T-cell (primary cell): ENCODE data around the gene LMO4. TPM values are rescaled to one million over a fixed set of nuclear protein-coding genes. Genes with fewer than 3 reads are reported as not detected.

Experiments used
- ATAC-seq, 4 experiments: fragments of 200-7000 bp in 3 of 4; fragments of 150-1000 bp in 1 of 4; cut with Tn5 transposase; replicated peaks in 1 of 4; 1 replicate in 3 of 4; 2 replicates in 1 of 4; pipeline ENCODE4 v1.10.0; 2021; ENCODE audit warnings: moderate library complexity in 3 of 4, mild to moderate bottlenecking in 2 of 4, moderate number of reproducible peaks in 1 of 4
- CTCF ChIA-PET, 2 donors: fragments of 300-600 bp; sonication (Branson Sonifier 250); formaldehyde crosslinking; loops; one replicate each; lab custom pipeline; 2022; ENCODE audit warnings: antibody characterized with exemption in 2 of 2; lab: Charles Lee
- POLR2A ChIA-PET, 2 donors: fragments of 300-600 bp; sonication (Branson Sonifier 250); formaldehyde crosslinking; loops; one replicate each; lab custom pipeline; 2022; ENCODE audit warnings: antibody characterized with exemption in 2 of 2; lab: Charles Lee
- DNase-seq, 35 experiments: peaks; one replicate each; pipeline versions ENCODE4 v3.0.0 to v3.0.0-alpha.2; 2013 to 2023
- H3K27ac ChIP-seq: one replicate; pipeline ENCODE4 v1.5.1; 2013; ENCODE audit warnings: low read length
- H3K27me3 ChIP-seq, 2 experiments: replicated peaks in 1 of 2; 1 replicate in 1 of 2; 2 replicates in 1 of 2; pipeline versions ENCODE4 v1.6.1 to v1.7.0; 2013; ENCODE audit warnings: low read length in 1 of 2, mixed read lengths in 1 of 2; ENCODE audit not compliant: control insufficient read depth in 2 of 2, insufficient read depth in 2 of 2; ENCODE audit errors: extremely low read depth in 1 of 2
- H3K36me3 ChIP-seq, 2 donors: 1 replicate in 1 of 2; 2 replicates in 1 of 2; pipeline versions ENCODE4 v1.6.1 to v1.7.0; 2013; ENCODE audit warnings: low read length in 1 of 2; ENCODE audit not compliant: control insufficient read depth in 2 of 2, insufficient read depth in 1 of 2; ENCODE audit errors: extremely low read depth in 1 of 2
- H3K4me1 ChIP-seq, 2 experiments: 1 replicate in 1 of 2; 2 replicates in 1 of 2; pipeline versions ENCODE4 v1.6.1 to v1.7.0; 2013; ENCODE audit warnings: low read length in 2 of 2, mixed read lengths in 1 of 2; ENCODE audit not compliant: insufficient read depth in 2 of 2, control insufficient read depth in 1 of 2; ENCODE audit errors: extremely low read depth in 1 of 2
- H3K4me3 ChIP-seq, 2 donors: 1 replicate in 1 of 2; 2 replicates in 1 of 2; pipeline versions ENCODE4 v1.5.1 to v1.7.0; 2013; ENCODE audit warnings: mild to moderate bottlenecking in 2 of 2, low read length in 1 of 2, moderate library complexity in 1 of 2; ENCODE audit not compliant: control insufficient read depth in 1 of 2; ENCODE audit errors: extremely low read depth in 1 of 2
- H3K9me3 ChIP-seq: 2 replicates; pipeline ENCODE4 v1.7.0; 2013
- H3K27ac Mint-ChIP-seq, 2 donors: one replicate each; pipeline ENCODE4 v1.8.0; 2020 to 2021; ENCODE audit warnings: mild to moderate bottlenecking in 2 of 2, mixed read lengths in 2 of 2
- H3K27me3 Mint-ChIP-seq, 2 donors: one replicate each; pipeline ENCODE4 v1.8.0; 2021 to 2022; ENCODE audit warnings: mixed read lengths in 2 of 2
- H3K36me3 Mint-ChIP-seq: one replicate; pipeline ENCODE4 v1.8.0; 2021; ENCODE audit warnings: mixed read lengths
- H3K4me1 Mint-ChIP-seq, 3 donors: one replicate each; pipeline ENCODE4 v1.8.0; 2020 to 2022; ENCODE audit warnings: mixed read lengths in 3 of 3, mild to moderate bottlenecking in 1 of 3
- H3K4me3 Mint-ChIP-seq, 3 donors: one replicate each; pipeline ENCODE4 v1.8.0; 2020 to 2022; ENCODE audit warnings: mild to moderate bottlenecking in 3 of 3, mixed read lengths in 3 of 3, moderate library complexity in 3 of 3
- H3K9me3 Mint-ChIP-seq, 3 donors: one replicate each; pipeline ENCODE4 v1.8.0; 2020 to 2022; ENCODE audit warnings: mixed read lengths in 3 of 3
- WGBS: methylation state at CpG from one replicate; pipeline ENCODE4 v1.1.5; 2013; ENCODE audit warnings: missing lambda C conversion rate; ENCODE audit not compliant: insufficient coverage; 5-methylcytosine and 5-hydroxymethylcytosine counted together
- total RNA-seq, 35 experiments: library from RNA in 6 of 35; stranded (reverse) in 6 of 35; fragments of 120-200 nt in 1 of 35; gene quantifications; one replicate each; pipeline versions ENCODE4 v1.2.1 to v1.2.4 and lab custom pipeline; 2013 to 2026

LMO4 gene
- total RNA-seq, result 10 to 100 TPM; 14.4 to 26.2 (median 20.2) TPM
- total RNA-seq (2013), result 14.3 TPM
- total RNA-seq (lab: John Stamatoyannopoulos, UW), result 12.2 to 29.0 (median 19.9) reads per million in 29 experiments

- DNase-seq, result peak; percentile 54 to 90 (median 74)
- no peaks in the 10 kb centered on the region for H3K9me3 Mint-ChIP-seq
- H3K27me3 Mint-ChIP-seq, result peaks cover 0 to 2% of the 10 kb centered on the region in 2 donors
- ATAC-seq, result peak; percentile 63 to 77 (median 68)
- Histone ChIP-seq H3K27ac (peak within 1 kb of the TSS; percentile 72), H3K4me1 (peaks cover 24 to 27% of the 10 kb centered on the region in 2 experiments), H3K9me3 (no peaks in the 10 kb centered on the region), H3K27me3 (peaks cover 0 to 23% of the 10 kb centered on the region in 2 experiments), H3K4me3 (peak within 1 kb of the TSS; percentile 76 to 78), H3K36me3 (no peaks in the 10 kb centered on the region)
- CTCF ChIA-PET, result interaction anchor here (0.6 to 2.9 kb wide), 7 partner anchors 10 to 851 kb away, joined by 3 to 13 read pairs (median 3); no protein-coding TSS in a partner anchor
- POLR2A ChIA-PET, result interaction anchor here (0.6 to 0.7 kb wide), 5 partner anchors 13 to 924 kb away, joined by 3 to 14 read pairs (median 8); no protein-coding TSS in a partner anchor
- peak within 1 kb of the TSS; percentile 92 to 96 for H3K27ac Mint-ChIP-seq
- H3K36me3 Mint-ChIP-seq, result no peaks in the 10 kb centered on the region
- WGBS, result under 1% methylated on average over 80 of the region's 93 CpGs
- peak within 1 kb of the TSS; percentile 93 to 97 (median 95) for H3K4me3 Mint-ChIP-seq
- H3K4me1 Mint-ChIP-seq, result peaks cover 43 to 49% (median 48%) of the 10 kb centered on the region in 3 donors
Measured at GRCh38 chr1:87328272-87329050, at the start of gene LMO4. LMO4 (plus strand) TSS chr1:87328880; CDS start chr1:87332016, 3,136 bp downstream.

GRCh38 chr1:87279536-87279875 lies 49.2 kb upstream of the LMO4 start:
- H3K4me1 Mint-ChIP-seq, result no peaks in the 10 kb centered on the region
- peaks cover 10 to 19% of the 10 kb centered on the region in 2 donors for H3K27me3 Mint-ChIP-seq
- WGBS, result 100% methylated on average over 2 of the region's 2 CpGs
- no peaks in the 10 kb centered on the region for H3K4me1 ChIP-seq
- H3K36me3 Mint-ChIP-seq, result no peaks in the 10 kb centered on the region
- H3K27ac Mint-ChIP-seq, result no peak overlapping the region
- ATAC-seq (no peak), DNase-seq (no peak)
- ChIA-PET CTCF (interaction anchor here in 1 of 2 donors (1.2 kb wide), 1 partner anchor 674 kb away, joined by 3 read pairs; no protein-coding TSS in a partner anchor), POLR2A (no interaction called here)
- H3K9me3 ChIP-seq, result no peaks in the 10 kb centered on the region
- no peak overlapping the region for H3K4me3 Mint-ChIP-seq
- peaks cover 0 to 2% of the 10 kb centered on the region in 2 experiments for H3K27me3 ChIP-seq
- no peak overlapping the region for H3K27ac ChIP-seq
- no peak overlapping the region for H3K4me3 ChIP-seq
- no peaks in the 10 kb centered on the region for H3K36me3 ChIP-seq
- no peaks in the 10 kb centered on the region for H3K9me3 Mint-ChIP-seq

GRCh38 chr1:87279966-87280535 lies 48.6 kb upstream of the LMO4 start:
- Histone ChIP-seq H3K36me3 (no peaks in the 10 kb centered on the region), H3K9me3 (no peaks in the 10 kb centered on the region), H3K27ac (no peak overlapping the region), H3K27me3 (peaks cover 0 to 4% of the 10 kb centered on the region in 2 experiments), H3K4me3 (no peak overlapping the region), H3K4me1 (no peaks in the 10 kb centered on the region)
- Mint-ChIP-seq H3K36me3 (no peaks in the 10 kb centered on the region), H3K27ac (no peak overlapping the region), H3K4me1 (no peaks in the 10 kb centered on the region), H3K9me3 (no peaks in the 10 kb centered on the region), H3K4me3 (no peak overlapping the region), H3K27me3 (peaks cover 10 to 17% of the 10 kb centered on the region in 2 donors)
- ChIA-PET CTCF (interaction anchor here (0.6 to 1.2 kb wide), 4 partner anchors 31 to 703 kb away, joined by 3 to 5 read pairs (median 4); no protein-coding TSS in a partner anchor), POLR2A (no interaction called here)
- DNase-seq (no peak), ATAC-seq (no peak)
- no CpG with 5 or more reads among the region's 2 CpGs for WGBS

GRCh38 chr1:87284456-87285240 lies 44.0 kb upstream of the LMO4 start:
- no peak overlapping the region for H3K4me3 Mint-ChIP-seq
- ATAC-seq (no peak), DNase-seq (no peak)
- no peaks in the 10 kb centered on the region for H3K4me1 ChIP-seq
- no peaks in the 10 kb centered on the region for H3K4me1 Mint-ChIP-seq
- CTCF ChIA-PET, result interaction anchor here (0.6 to 1.3 kb wide), 3 partner anchors 9 to 668 kb away, joined by 3 read pairs; no protein-coding TSS in a partner anchor
- no peak overlapping the region for H3K4me3 ChIP-seq
- H3K36me3 ChIP-seq, result no peaks in the 10 kb centered on the region
- no peaks in the 10 kb centered on the region for H3K9me3 Mint-ChIP-seq
- peaks cover 12 to 16% of the 10 kb centered on the region in 2 donors for H3K27me3 Mint-ChIP-seq
- peaks cover 0 to 4% of the 10 kb centered on the region in 2 experiments for H3K27me3 ChIP-seq
- H3K27ac Mint-ChIP-seq, result no peak overlapping the region
- no peaks in the 10 kb centered on the region for H3K36me3 Mint-ChIP-seq
- POLR2A ChIA-PET, result no interaction called here
- no peak overlapping the region for H3K27ac ChIP-seq
- 74% methylated on average over 9 of the region's 13 CpGs for WGBS
- no peaks in the 10 kb centered on the region for H3K9me3 ChIP-seq

- H3K27ac ChIP-seq, result no peak overlapping the region
- no peak for DNase-seq
- Mint-ChIP-seq H3K36me3 (no peaks in the 10 kb centered on the region), H3K4me3 (no peak overlapping the region), H3K27ac (no peak overlapping the region), H3K9me3 (no peaks in the 10 kb centered on the region), H3K4me1 (no peaks in the 10 kb centered on the region), H3K27me3 (peaks cover 5 to 11% of the 10 kb centered on the region in 2 donors)
- ChIA-PET CTCF (interaction anchor here (0.5 to 2.6 kb wide), 3 partner anchors 167 to 1335 kb away, joined by 3 to 27 read pairs (median 3); no protein-coding TSS in a partner anchor), POLR2A (interaction anchor here in 1 of 2 donors (0.6 kb wide), 1 partner anchor 207 kb away, joined by 4 read pairs; no protein-coding TSS in a partner anchor)
- WGBS, result 40% methylated on average over 1 of the region's 1 CpG
- H3K9me3 ChIP-seq, result no peaks in the 10 kb centered on the region
- no peak for ATAC-seq
- H3K4me1 ChIP-seq, result no peaks in the 10 kb centered on the region
- H3K36me3 ChIP-seq, result no peaks in the 10 kb centered on the region
- H3K4me3 ChIP-seq, result no peak overlapping the region
- peaks cover 0 to 5% of the 10 kb centered on the region in 2 experiments for H3K27me3 ChIP-seq
Measured at GRCh38 chr1:87291107-87291506, 37.6 kb upstream of the LMO4 start.
